ENCODE results near the gene IL18.
"Not testable (repeated sequence)": the region's sequence is repeated elsewhere in the genome, so short reads cannot be mapped to it uniquely, and the experiment has no call there.

The IL18 gene

GRCh38 chr11:112163875-112164685 lies at the start of gene IL18:
TSS of gene IL18 (minus strand) at chr11:112164094. CDS start at chr11:112155053, 9,041 bp downstream.
- no peak for FAIRE-seq

GRCh38 chr11:112212710-112213109 lies 48.8 kb upstream of the IL18 start:
- DNase-seq (ENCODE audit: extremely low spot score, insufficient read length, low read depth) (no peak), FAIRE-seq (no peak)

More at GRCh38 chr11:112163875-112164685, at the start of gene IL18:
- DNase-seq (ENCODE audit: extremely low spot score, insufficient read length, low read depth): no peak

GRCh38 chr11:112212290-112212689 lies 48.4 kb upstream of the IL18 start:
- FAIRE-seq: no peak
- DNase-seq (ENCODE audit: extremely low spot score, insufficient read length, low read depth): no peak

GRCh38 chr11:112211536-112211935 lies 47.6 kb upstream of the IL18 start:
- FAIRE-seq (no peak), DNase-seq (ENCODE audit: extremely low spot score, insufficient read length, low read depth) (no peak)

- DNase-seq (ENCODE audit: extremely low spot score, insufficient read length, low read depth): no peak
- no peak for FAIRE-seq
Observed at GRCh38 chr11:112210890-112211289, 47.0 kb upstream of the IL18 start.

GRCh38 chr11:112206071-112206470 lies 42.2 kb upstream of the IL18 start:
- DNase-seq (ENCODE audit: extremely low spot score, insufficient read length, low read depth): no peak
- FAIRE-seq: no peak

- DNase-seq (ENCODE audit: extremely low spot score, insufficient read length, low read depth) (no peak), FAIRE-seq (no peak)
Observed at GRCh38 chr11:112200252-112200651, 36.4 kb upstream of the IL18 start.

GRCh38 chr11:112199101-112199500 lies 35.2 kb upstream of the IL18 start:
- FAIRE-seq; DNase-seq (ENCODE audit: extremely low spot score, insufficient read length, low read depth): not testable (repeated sequence)

GRCh38 chr11:112196519-112197087 lies 32.7 kb upstream of the IL18 start:
- no peak for FAIRE-seq
- no peak for DNase-seq (ENCODE audit: extremely low spot score, insufficient read length, low read depth)

GRCh38 chr11:112195951-112196351 lies 32.1 kb upstream of the IL18 start:
- no peak for DNase-seq (ENCODE audit: extremely low spot score, insufficient read length, low read depth)
- no peak for FAIRE-seq

- not testable (repeated sequence) for FAIRE-seq; DNase-seq (ENCODE audit: extremely low spot score, insufficient read length, low read depth)
Observed at GRCh38 chr11:112195113-112195512, 31.2 kb upstream of the IL18 start.

- FAIRE-seq (no peak), DNase-seq (ENCODE audit: extremely low spot score, insufficient read length, low read depth) (no peak)
Observed at GRCh38 chr11:112186304-112186703, 22.4 kb upstream of the IL18 start.

GRCh38 chr11:112185883-112186282 lies 22.0 kb upstream of the IL18 start:
- FAIRE-seq (no peak), DNase-seq (ENCODE audit: extremely low spot score, insufficient read length, low read depth) (no peak)

- DNase-seq (ENCODE audit: extremely low spot score, insufficient read length, low read depth) (no peak), FAIRE-seq (no peak)
Observed at GRCh38 chr11:112182867-112183266, 19.0 kb upstream of the IL18 start.

GRCh38 chr11:112179601-112180000 lies 15.7 kb upstream of the IL18 start:
- DNase-seq (ENCODE audit: extremely low spot score, insufficient read length, low read depth) (no peak), FAIRE-seq (peak; percentile 41)

GRCh38 chr11:112178936-112179335 lies 15.0 kb upstream of the IL18 start:
- DNase-seq (ENCODE audit: extremely low spot score, insufficient read length, low read depth) (no peak), FAIRE-seq (no peak)

GRCh38 chr11:112178428-112178827 lies 14.5 kb upstream of the IL18 start:
- FAIRE-seq (no peak), DNase-seq (ENCODE audit: extremely low spot score, insufficient read length, low read depth) (no peak)

- DNase-seq (ENCODE audit: extremely low spot score, insufficient read length, low read depth) (no peak), FAIRE-seq (no peak)
Observed at GRCh38 chr11:112177589-112177988, 13.7 kb upstream of the IL18 start.

- DNase-seq (ENCODE audit: extremely low spot score, insufficient read length, low read depth) (no peak), FAIRE-seq (no peak)
Observed at GRCh38 chr11:112176077-112176476, 12.2 kb upstream of the IL18 start.

- FAIRE-seq (no peak), DNase-seq (ENCODE audit: extremely low spot score, insufficient read length, low read depth) (no peak)
Observed at GRCh38 chr11:112175599-112175952, 11.7 kb upstream of the IL18 start.

GRCh38 chr11:112174789-112175598 lies 11.1 kb upstream of the IL18 start, which contains the start of gene BCO2:
TSS of gene BCO2 (plus strand) at chr11:112175512. CDS start at chr11:112175602, 90 bp downstream.
- no peak for FAIRE-seq
- DNase-seq (ENCODE audit: extremely low spot score, insufficient read length, low read depth): no peak
